ENCODE results near the gene ADGRF1. TPM values are rescaled to one million over a fixed set of nuclear protein-coding genes. Genes with fewer than 3 reads are reported as not detected.

The ADGRF1 gene
- total RNA-seq, 1 experiment from 2014 or later: not detected

Other genes starting within 250 kb of the ADGRF1 start
- not detected in 2 replicates for gene MEP1A, start 248.9 kb downstream of the ADGRF1 start, total RNA-seq (2014; rRNA removed; shearing (Covaris generic))
- 0.05 TPM in 1 of 2 replicates, not detected in the other for gene ADGRF5, start 120.4 kb downstream of the ADGRF1 start, total RNA-seq (2014; rRNA removed; shearing (Covaris generic))

Measured in NCI-H460 (cell line).